GM18507 (cell line): ENCODE measurements around the gene RPS6KL1.

ENCODE experiments used
- DNase-seq: peaks from one replicate; pipeline ENCODE4 v3.0.0; 2011; ENCODE audit warnings: low read depth; ENCODE audit not compliant: insufficient read length; ENCODE audit errors: extremely low spot score
- FAIRE-seq: peaks from 2 replicates; lab custom pipeline; 2011; peaks lifted over from hg19 to GRCh38; lab: Jason Lieb, UNC

Gene RPS6KL1

DNA sequence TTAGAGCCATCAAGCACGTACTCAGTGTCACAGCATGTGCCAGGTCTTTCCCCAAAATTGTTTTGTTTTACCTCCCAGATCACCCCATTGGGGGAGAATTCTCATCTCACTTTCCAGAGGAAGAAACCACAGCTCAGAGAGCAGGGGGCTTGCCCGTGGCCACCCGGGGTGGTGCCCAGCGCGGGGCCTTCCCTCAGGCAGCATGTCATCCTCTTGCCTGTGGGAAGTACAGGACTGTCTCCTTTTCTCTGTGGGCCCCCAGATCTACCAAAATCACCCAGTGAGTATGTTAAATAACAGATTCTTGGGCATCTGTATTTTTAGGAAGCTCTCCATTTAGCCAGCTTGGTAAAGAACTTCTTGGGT lies 5.9 kb downstream of the RPS6KL1 start:
- DNase-seq (no peak), FAIRE-seq (no peak)

- DNase-seq = no peak
- FAIRE-seq = no peak
Measured at GRCh38 chr14:74915826-74916225, 7.2 kb downstream of the RPS6KL1 start.

DNA sequence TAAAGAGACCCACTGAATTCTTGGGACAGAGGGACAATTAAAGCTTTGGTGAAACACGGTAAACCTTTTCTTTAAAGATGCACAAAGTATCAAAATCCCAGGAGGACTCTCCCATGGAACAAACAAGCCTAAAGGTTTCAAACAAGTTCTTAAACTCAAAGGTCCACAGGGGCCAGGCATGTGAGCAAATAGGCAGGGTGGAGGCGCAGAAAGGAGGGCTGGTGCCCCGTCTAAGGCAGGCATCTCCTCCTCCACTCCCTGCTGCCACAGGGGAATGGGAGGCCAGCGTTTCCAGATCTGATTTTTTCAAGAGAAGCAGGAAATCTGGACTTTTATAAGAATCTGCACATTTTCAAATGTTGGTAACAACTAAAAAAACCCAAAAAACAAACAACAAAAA lies 7.6 kb downstream of the RPS6KL1 start:
- DNase-seq = no peak
- FAIRE-seq = no peak

DNA sequence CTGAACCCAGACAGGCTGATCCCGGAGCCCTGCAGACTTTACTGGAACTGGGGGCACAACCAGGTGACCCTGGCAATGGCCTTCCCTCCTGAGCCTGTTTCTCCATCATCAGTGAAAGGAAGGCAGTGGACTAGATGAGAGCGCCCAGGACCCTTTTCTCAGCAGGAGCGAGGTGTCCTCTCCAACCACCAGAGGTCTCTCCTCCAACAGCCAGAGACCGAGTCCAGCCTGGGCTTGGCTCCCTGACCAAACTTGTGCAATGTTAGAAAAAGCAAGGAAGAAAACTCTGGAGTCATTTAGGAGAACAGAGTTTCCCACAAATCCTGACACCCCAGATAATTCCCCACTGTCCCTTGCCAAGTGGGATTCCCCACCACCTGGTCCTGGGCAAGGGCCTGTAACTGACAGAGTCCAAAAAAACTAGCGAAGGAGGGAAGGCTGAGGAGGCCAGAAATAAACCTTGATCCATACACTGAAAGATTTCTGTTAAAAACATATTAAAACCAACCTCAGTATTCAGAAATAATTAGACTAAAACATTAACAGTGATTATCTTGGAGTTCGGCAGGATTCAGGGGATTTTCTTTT lies 9.0 kb downstream of the RPS6KL1 start:
- no peak for DNase-seq
- FAIRE-seq = peak; percentile 69

- FAIRE-seq = no peak
Measured at GRCh38 chr14:74913393-74913910, 9.6 kb downstream of the RPS6KL1 start.

DNA sequence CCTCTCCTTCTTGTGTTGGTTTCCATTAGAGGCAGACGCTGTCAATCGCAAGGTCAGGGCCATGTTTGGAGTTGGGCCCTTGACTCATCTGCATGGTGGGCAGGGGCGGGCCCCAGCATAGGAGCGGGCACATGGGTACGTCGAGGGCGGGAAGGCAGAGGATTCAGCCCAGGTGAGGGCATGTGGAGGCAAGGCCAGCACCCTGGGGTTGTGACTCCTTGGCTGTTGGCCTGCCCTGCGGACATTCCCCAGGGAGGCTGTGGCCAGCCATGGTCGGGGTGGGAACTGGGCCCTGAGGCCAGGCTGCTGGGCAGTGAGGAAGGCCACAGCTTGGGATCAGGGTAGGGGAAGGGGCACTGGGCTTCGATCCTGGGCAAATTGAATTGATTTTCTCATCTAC lies 10.3 kb downstream of the RPS6KL1 start:
- no peak for DNase-seq
- FAIRE-seq = no peak

More at GRCh38 chr14:74913393-74913910, 9.6 kb downstream of the RPS6KL1 start:
- no peak for DNase-seq

GRCh38 chr14:74912111-74912510 lies 10.9 kb downstream of the RPS6KL1 start:
- FAIRE-seq (no peak), DNase-seq (no peak)

GRCh38 chr14:74911704-74912103 lies 11.4 kb downstream of the RPS6KL1 start:
- DNase-seq (no peak), FAIRE-seq (no peak)

DNA sequence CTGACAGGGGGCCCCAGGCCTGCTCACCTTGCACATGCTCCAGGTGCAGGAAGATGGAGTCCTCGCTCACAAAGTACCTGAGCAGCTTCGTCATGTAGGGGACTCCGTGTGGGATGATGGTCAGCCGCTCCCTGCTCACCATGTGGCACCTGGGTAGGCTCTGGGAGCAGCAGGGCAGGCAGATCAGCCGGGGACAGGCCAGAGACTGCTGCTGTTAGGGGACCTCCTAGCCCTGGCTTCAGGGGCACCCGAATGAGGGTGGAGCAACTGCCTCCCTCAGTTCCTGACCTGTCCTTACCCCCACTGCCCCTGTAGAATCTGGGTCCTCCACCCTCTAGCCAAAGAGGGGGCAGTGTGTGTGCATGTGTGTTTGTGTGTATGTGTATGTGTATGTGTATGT lies 11.8 kb downstream of the RPS6KL1 start:
- FAIRE-seq = no peak

DNA sequence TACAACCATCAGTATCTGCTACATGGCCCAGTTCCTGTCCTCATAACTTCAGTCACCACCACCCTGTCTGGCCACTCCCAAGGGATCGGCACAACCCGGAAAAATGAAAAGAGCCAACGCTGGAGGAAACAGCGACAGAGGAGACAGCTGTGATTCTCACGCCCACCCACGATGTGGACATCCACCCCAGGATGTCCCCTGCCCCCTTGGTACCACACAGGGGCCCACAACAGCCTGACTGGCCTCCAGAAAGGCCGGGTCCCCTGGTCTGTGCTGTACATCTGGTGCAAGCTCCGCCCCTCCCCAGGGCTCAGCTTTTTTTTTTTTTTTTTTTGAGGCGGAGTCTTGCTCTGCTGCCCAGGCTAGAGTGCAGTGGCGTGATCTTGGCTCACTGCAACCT lies 12.5 kb downstream of the RPS6KL1 start:
- DNase-seq (no peak), FAIRE-seq (no peak)

More for the DNA sequence above, 11.8 kb downstream of the RPS6KL1 start:
- DNase-seq = no peak

- DNase-seq (no peak), FAIRE-seq (no peak)
Measured at GRCh38 chr14:74909911-74910310, 13.1 kb downstream of the RPS6KL1 start.

DNA sequence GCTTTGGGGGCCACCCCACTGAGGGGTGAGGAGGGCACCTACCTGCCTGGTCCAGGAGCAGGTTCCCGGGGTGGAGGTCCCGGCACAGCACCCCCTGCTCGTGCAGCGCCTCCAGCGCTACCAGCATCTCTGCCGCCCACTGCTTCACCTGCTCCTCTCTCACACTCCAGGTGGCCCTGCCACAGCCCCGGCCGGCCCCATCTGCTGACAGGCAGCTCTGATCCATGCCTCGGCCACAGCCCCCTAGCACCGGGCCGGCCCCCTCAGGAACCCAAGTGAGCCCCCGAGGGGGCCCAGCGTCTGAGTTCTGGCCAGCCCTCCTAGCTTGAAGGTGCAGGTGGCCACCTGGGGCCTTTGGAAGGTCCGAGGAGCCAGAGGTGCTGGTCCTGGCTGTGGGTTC lies 13.6 kb downstream of the RPS6KL1 start:
- FAIRE-seq (no peak), DNase-seq (no peak)

- DNase-seq (no peak), FAIRE-seq (no peak)
Measured at GRCh38 chr14:74908861-74909341, 14.2 kb downstream of the RPS6KL1 start.

DNA sequence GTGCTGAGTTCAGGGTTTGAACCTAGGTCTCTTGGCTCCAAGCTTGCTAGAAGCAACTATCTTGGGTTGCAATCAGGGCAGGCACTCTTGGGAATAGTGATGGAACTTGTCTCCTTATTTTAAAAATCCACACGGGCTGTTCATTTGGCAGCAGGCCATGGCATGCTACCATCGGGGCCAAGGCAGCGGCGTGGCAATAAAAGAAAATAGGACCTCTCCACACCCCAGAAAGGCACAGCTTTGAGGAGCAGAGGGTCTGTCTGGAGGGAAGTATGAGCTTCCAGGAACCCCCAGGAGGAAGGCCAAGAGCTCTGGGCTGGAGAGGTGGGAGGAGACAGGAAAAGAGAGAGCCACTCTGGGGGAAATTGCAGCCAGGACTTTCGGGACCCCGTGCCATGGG lies 15.3 kb downstream of the RPS6KL1 start:
- FAIRE-seq (no peak), DNase-seq (no peak)

GRCh38 chr14:74906925-74907521 lies 16.0 kb downstream of the RPS6KL1 start:
- DNase-seq = no peak
- FAIRE-seq = no peak

GRCh38 chr14:74905595-74906142 lies 17.4 kb downstream of the RPS6KL1 start:
- DNase-seq = peak; percentile 67
- peak; percentile 81 for FAIRE-seq

DNA sequence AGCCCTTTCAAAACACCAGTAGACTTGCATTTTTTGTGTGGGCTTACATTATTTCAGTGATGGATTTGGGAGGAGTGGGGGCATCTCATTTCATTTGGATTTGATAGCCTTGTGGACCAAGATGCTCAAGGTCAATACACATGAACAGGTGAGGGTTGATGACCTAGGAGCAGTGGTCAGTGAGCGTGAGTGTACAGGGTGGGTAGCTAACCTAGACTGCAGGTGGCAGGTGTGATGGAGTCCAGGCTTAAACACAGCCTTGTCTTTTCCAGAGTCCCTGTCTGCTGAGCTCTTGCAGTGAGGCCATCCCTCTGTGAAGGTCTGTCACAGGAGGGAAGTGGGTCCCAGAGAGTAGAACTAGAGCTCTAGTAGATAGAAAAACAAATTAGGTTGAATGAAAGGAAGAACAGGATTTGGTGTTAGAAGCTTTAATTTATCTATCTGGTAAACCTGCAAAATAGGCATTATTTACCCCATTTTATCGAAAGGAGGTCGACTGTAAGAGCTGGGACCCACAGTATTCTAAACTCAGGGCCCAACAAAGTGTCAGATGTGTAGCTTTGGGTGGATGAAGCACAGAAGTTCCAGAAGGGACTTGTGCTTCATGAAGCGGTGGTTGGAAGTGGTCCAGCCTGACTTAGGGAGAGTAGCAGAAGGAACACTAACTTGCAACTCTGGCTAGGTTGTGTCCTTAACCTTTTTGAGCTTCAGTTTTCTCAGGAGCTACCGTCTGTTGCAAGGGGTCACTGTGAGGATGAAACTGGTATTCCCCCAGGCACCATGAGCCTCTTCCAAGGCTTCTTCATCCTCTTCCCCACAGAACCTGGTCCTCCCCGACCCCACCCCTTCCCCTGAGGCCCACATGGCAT lies 18.2 kb downstream of the RPS6KL1 start:
- DNase-seq = no peak
- FAIRE-seq = no peak

DNA sequence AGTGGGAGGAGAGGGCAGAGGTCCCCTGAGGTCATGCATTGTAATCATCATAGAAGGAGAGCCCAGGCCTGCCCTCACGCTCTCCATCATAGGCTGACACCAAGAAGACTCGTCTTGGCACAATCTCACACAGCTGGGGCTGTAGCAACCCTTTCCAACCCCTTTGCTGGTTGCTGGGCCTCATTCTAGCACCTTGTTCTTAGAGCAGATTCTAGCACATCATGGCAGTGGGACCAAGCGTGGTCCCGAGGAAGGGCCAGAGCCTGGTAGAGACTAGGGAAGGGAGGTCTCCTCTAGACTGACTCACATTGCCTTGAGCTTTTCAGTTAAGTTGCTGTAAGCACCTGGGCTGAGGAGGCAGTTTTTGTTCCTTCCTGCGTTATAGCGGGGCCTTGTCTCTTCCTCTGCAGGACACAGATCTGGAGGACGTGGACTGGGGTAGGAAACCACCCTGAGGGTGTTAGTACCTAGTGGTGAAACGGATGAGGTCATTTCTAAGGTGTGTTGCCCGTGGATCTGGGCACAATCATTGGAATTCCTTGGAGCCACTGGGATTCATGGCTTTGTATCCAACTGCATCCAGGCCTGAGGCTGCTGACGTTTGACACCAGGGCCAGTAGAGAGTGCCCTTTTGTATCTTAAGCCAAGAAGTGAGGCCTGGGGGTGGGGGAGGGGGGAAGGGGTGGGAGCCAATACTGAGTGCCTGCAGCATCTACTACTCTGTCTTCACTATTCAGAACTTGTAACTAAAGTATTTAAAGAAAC lies 19.9 kb downstream of the RPS6KL1 start:
- DNase-seq = no peak
- FAIRE-seq = no peak

GRCh38 chr14:74898694-74899093 lies 24.4 kb downstream of the RPS6KL1 start:
- DNase-seq = no peak
- FAIRE-seq = no peak
